GM18951 (cell line): ENCODE measurements around the gene GALNT6.

ENCODE experiments used
- POLR2A ChIP-seq: IDR thresholded peaks from 4 replicates; pipeline ENCODE4 v1.6.1; 2011; ENCODE audit warnings: mild to moderate bottlenecking; ENCODE audit not compliant: insufficient read length, insufficient read depth; ENCODE audit errors: extremely low read depth
- in situ Hi-C: fragments of 300-500 bp; cut with MboI; formaldehyde crosslinking; loops from one replicate; pipeline ENCODE4 v1.12.0; 2022; ENCODE audit warnings: low sequenced_read_pairs, mixed read lengths, inconsistent platforms; ENCODE audit not compliant: unreplicated experiment

Gene GALNT6

GRCh38 chr12:51391283-51392123 lies at the start of gene GALNT6:
Gene GALNT6 (minus strand): TSS chr12:51391406. CDS start chr12:51379781, 11,625 bp downstream.
- peak; percentile 84 for TF ChIP-seq POLR2A

GRCh38 chr12:51439330-51439729 lies 48.1 kb upstream of the GALNT6 start:
- TF ChIP-seq POLR2A, result no peak
- in situ Hi-C loops, result no loop called here

More at GRCh38 chr12:51391283-51392123, at the start of gene GALNT6:
- in situ Hi-C loops, result no loop called here

- in situ Hi-C loops, result no loop called here
- TF ChIP-seq POLR2A, result no peak
Measured at GRCh38 chr12:51437431-51437830, 46.2 kb upstream of the GALNT6 start.

GRCh38 chr12:51434305-51434704 lies 43.1 kb upstream of the GALNT6 start:
- in situ Hi-C loops, result no loop called here
- no peak for TF ChIP-seq POLR2A

- in situ Hi-C loops, result no loop called here
- no peak for TF ChIP-seq POLR2A
Measured at GRCh38 chr12:51432921-51433320, 41.7 kb upstream of the GALNT6 start.

GRCh38 chr12:51430196-51430895 lies 39.1 kb upstream of the GALNT6 start:
- no peak for TF ChIP-seq POLR2A
- in situ Hi-C loops, result no loop called here

- in situ Hi-C loops, result loop anchor here (10.0 kb wide), 1 partner anchor 95 kb away; no protein-coding TSS in a partner anchor
- no peak for TF ChIP-seq POLR2A
Measured at GRCh38 chr12:51429700-51430099, 38.5 kb upstream of the GALNT6 start.

GRCh38 chr12:51428256-51428655 lies 37.0 kb upstream of the GALNT6 start:
- in situ Hi-C loops, result loop anchor here (10.0 kb wide), 1 partner anchor 97 kb away; no protein-coding TSS in a partner anchor
- TF ChIP-seq POLR2A, result no peak

- in situ Hi-C loops, result loop anchor here (10.0 kb wide), 1 partner anchor 100 kb away; no protein-coding TSS in a partner anchor
Measured at GRCh38 chr12:51424662-51425539, 33.7 kb upstream of the GALNT6 start, which contains the start of gene SLC4A8. Gene SLC4A8 (plus strand): TSS chr12:51424831. CDS start chr12:51424988, 157 bp downstream.

GRCh38 chr12:51424094-51424661 lies 33.0 kb upstream of the GALNT6 start:
- in situ Hi-C loops, result loop anchor here (10.0 kb wide), 1 partner anchor 101 kb away; no protein-coding TSS in a partner anchor
- no peak for TF ChIP-seq POLR2A

More at GRCh38 chr12:51424662-51425539, 33.7 kb upstream of the GALNT6 start, which contains the start of gene SLC4A8:
- peak; percentile 23 for TF ChIP-seq POLR2A

GRCh38 chr12:51421266-51421884 lies 30.2 kb upstream of the GALNT6 start:
- TF ChIP-seq POLR2A, result no peak
- in situ Hi-C loops, result loop anchor here (10.0 kb wide), 1 partner anchor 103 kb away; no protein-coding TSS in a partner anchor

GRCh38 chr12:51419425-51420193 lies 28.4 kb upstream of the GALNT6 start:
- no peak for TF ChIP-seq POLR2A
- in situ Hi-C loops, result loop anchor here (10.0 kb wide), 1 partner anchor 105 kb away; no protein-coding TSS in a partner anchor
